K562 (cell line): ENCODE measurements around the gene GRM3. TPM values are rescaled to one million over a fixed set of nuclear protein-coding genes. Genes with fewer than 3 reads are reported as not detected.

Source experiments
- ASH1L ChIP-seq: fragments of 450-650 bp; IDR thresholded peaks from 2 replicates; pipeline ENCODE4 v1.6.1; 2018; ENCODE audit warnings: borderline replicate concordance, mild to moderate bottlenecking, low read depth; ENCODE audit not compliant: partially characterized antibody
- COPS2 ChIP-seq: fragments of 450-650 bp; conservative IDR thresholded peaks from 2 replicates; pipeline ENCODE4 v1.6.1; 2016; ENCODE audit warnings: mild to moderate bottlenecking, moderate library complexity
- CREB1 ChIP-seq, 2 experiments: sonication (generic) in 1 of 2; formaldehyde crosslinking in 1 of 2; IDR thresholded peaks; 2 replicates each; pipeline versions ENCODE4 v1.6.1 to v1.8.0; 2012 to 2022; ENCODE audit warnings: inconsistent platforms in 1 of 2, mild to moderate bottlenecking in 1 of 2, missing genetic modification reagents in 1 of 2, moderate library complexity in 1 of 2
- ERF ChIP-seq: fragments of 450-650 bp; formaldehyde crosslinking; IDR thresholded peaks from 2 replicates; pipeline ENCODE4 v1.4.0; 2020; ENCODE audit warnings: mild to moderate bottlenecking, mixed read lengths
- HDAC6 ChIP-seq: IDR thresholded peaks from 2 replicates; pipeline ENCODE4 v1.6.1; 2012; ENCODE audit warnings: low read depth, mild to moderate bottlenecking, control low read depth, inconsistent platforms, low read length, moderate library complexity
- ZNF232 ChIP-seq: sonication (generic); formaldehyde crosslinking; IDR thresholded peaks from 2 replicates; pipeline ENCODE4 v1.8.0; 2022; ENCODE audit warnings: mild to moderate bottlenecking, missing genetic modification reagents
- polyA plus RNA-seq, 8 experiments: library from polyadenylated mRNA; depleted of rRNA in 4 of 8; stranded (reverse) in 5 of 8; unstranded in 3 of 8; fragments of >200 nt; fragmentation: Nextera tagmentation in 2 of 8; fragmentation: Illumina TruSeq in 1 of 8; extraction: Ambion mirVana in 2 of 8; extraction: Trizol in 1 of 8; gene quantifications; 2 replicates each; pipeline versions ENCODE4 v1.2.1 to v1.2.3, GENCODE V29; 2011 to 2014; ENCODE audit warnings: inconsistent platforms in 1 of 8, missing spikeins in 1 of 8
- total RNA-seq, 7 experiments: library from RNA; depleted of rRNA in 6 of 7; stranded (reverse); fragments of >200 nt in 6 of 7; fragmentation: Illumina TruSeq in 2 of 7; extraction: Trizol in 2 of 7; gene quantifications; 2 replicates each; pipeline versions ENCODE4 v1.2.1 to v1.2.3, GENCODE V29; 2011 to 2021; ENCODE audit warnings: low replicate concordance in 1 of 7
- TF ChIP-seq, protein P1 (sequence below): fragments of 450-650 bp; IDR thresholded peaks from 2 replicates; pipeline ENCODE4 v1.6.1; 2017; ENCODE audit warnings: antibody characterized with exemption, mild to moderate bottlenecking
- TF ChIP-seq, protein P2 (sequence below): fragments of 200-400 bp; formaldehyde crosslinking; IDR thresholded peaks from 2 replicates; pipeline ENCODE4 v1.6.1; 2017; ENCODE audit warnings: mild to moderate bottlenecking, low read depth, low read length, moderate library complexity

The GRM3 gene
- total and polyA plus RNA-seq, 9 of the 15 experiments (the other 6 are each of a cell fraction or from before 2014, with no cell fraction given): 0.03 to 0.08 (median 0.03) TPM; not detected in 6

DNA sequence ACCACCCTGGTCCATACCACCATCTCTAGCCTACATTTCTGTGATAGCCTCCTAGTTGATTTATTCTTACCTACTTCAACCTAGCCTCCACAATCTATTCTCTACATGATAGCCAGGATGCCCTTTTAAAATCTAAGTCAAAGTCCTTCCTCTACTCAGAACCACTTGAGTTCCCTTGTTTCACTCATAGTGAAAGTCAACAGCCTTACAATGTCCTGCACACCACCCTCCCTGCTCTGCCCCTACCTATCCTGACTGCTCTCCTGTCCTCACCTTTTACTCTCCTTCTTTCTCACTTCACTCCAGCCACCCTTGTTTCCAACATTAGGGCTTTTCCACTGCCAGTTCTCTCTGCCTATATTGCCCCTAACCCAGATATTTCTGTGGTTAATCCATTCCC, 146.7 kb downstream of the GRM3 start (continued):
- TF ChIP-seq, protein P1, sequence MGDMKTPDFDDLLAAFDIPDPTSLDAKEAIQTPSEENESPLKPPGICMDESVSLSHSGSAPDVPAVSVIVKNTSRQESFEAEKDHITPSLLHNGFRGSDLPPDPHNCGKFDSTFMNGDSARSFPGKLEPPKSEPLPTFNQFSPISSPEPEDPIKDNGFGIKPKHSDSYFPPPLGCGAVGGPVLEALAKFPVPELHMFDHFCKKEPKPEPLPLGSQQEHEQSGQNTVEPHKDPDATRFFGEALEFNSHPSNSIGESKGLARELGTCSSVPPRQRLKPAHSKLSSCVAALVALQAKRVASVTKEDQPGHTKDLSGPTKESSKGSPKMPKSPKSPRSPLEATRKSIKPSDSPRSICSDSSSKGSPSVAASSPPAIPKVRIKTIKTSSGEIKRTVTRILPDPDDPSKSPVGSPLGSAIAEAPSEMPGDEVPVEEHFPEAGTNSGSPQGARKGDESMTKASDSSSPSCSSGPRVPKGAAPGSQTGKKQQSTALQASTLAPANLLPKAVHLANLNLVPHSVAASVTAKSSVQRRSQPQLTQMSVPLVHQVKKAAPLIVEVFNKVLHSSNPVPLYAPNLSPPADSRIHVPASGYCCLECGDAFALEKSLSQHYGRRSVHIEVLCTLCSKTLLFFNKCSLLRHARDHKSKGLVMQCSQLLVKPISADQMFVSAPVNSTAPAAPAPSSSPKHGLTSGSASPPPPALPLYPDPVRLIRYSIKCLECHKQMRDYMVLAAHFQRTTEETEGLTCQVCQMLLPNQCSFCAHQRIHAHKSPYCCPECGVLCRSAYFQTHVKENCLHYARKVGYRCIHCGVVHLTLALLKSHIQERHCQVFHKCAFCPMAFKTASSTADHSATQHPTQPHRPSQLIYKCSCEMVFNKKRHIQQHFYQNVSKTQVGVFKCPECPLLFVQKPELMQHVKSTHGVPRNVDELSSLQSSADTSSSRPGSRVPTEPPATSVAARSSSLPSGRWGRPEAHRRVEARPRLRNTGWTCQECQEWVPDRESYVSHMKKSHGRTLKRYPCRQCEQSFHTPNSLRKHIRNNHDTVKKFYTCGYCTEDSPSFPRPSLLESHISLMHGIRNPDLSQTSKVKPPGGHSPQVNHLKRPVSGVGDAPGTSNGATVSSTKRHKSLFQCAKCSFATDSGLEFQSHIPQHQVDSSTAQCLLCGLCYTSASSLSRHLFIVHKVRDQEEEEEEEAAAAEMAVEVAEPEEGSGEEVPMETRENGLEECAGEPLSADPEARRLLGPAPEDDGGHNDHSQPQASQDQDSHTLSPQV: no peak
- no peak for TF ChIP-seq CREB1 (IDR thresholded peaks at IDR 0.05)
- no peak for TF ChIP-seq CREB1 (CRISPR knock-in tag; IDR thresholded peaks at IDR 0.05)
- TF ChIP-seq HDAC6: no peak
- TF ChIP-seq ASH1L: no peak
- TF ChIP-seq ZNF232 (CRISPR knock-in tag): no peak
- no peak for TF ChIP-seq ERF (CRISPR knock-in tag)
- TF ChIP-seq COPS2: no peak
- TF ChIP-seq, protein P2, sequence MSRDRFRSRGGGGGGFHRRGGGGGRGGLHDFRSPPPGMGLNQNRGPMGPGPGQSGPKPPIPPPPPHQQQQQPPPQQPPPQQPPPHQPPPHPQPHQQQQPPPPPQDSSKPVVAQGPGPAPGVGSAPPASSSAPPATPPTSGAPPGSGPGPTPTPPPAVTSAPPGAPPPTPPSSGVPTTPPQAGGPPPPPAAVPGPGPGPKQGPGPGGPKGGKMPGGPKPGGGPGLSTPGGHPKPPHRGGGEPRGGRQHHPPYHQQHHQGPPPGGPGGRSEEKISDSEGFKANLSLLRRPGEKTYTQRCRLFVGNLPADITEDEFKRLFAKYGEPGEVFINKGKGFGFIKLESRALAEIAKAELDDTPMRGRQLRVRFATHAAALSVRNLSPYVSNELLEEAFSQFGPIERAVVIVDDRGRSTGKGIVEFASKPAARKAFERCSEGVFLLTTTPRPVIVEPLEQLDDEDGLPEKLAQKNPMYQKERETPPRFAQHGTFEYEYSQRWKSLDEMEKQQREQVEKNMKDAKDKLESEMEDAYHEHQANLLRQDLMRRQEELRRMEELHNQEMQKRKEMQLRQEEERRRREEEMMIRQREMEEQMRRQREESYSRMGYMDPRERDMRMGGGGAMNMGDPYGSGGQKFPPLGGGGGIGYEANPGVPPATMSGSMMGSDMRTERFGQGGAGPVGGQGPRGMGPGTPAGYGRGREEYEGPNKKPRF: no peak
